Transverse colon (tissue), 3 donors: ENCODE measurements around the gene ADD3.

ENCODE experiments used
- POLR2A ChIP-seq: fragments of 450-650 bp; IDR thresholded peaks from one replicate; pipeline ENCODE4 v1.6.1; 2016; ENCODE audit warnings: antibody characterized with exemption, mild to moderate bottlenecking, moderate library complexity
- TF ChIP-seq, protein P1 (sequence below), 5 experiments: fragments of 200-600 bp in 3 of 5; fragments of 450-650 bp in 2 of 5; sonication (generic) in 3 of 5; IDR thresholded peaks; 1 replicate in 2 of 5; 2 replicates in 3 of 5; pipeline ENCODE4 v1.5.1; 2016 to 2017; ENCODE audit warnings: antibody characterized with exemption in 5 of 5, inconsistent platforms in 3 of 5, mild to moderate bottlenecking in 2 of 5, moderate library complexity in 1 of 5

DNA sequence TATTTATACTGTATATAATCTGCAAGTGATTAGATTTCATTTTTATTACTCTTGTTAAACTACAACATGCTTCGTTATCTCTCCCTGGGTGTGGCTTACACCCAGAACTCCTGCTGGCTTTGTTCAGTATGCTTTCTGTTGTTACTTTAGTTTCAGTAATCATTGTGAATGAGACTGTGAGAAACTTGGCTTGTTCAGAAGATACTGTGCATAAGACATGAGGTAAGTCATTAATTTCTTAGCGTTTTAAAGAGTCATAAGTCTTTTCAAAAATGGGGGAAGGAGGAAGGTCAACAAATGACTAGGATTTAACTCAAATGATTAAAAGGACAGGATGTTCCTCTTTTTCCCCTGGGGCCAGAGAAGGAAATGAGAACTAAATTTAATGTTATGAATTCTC lies 11.6 kb upstream of the ADD3 start:
- no peak for TF ChIP-seq POLR2A
- TF ChIP-seq, protein P1, sequence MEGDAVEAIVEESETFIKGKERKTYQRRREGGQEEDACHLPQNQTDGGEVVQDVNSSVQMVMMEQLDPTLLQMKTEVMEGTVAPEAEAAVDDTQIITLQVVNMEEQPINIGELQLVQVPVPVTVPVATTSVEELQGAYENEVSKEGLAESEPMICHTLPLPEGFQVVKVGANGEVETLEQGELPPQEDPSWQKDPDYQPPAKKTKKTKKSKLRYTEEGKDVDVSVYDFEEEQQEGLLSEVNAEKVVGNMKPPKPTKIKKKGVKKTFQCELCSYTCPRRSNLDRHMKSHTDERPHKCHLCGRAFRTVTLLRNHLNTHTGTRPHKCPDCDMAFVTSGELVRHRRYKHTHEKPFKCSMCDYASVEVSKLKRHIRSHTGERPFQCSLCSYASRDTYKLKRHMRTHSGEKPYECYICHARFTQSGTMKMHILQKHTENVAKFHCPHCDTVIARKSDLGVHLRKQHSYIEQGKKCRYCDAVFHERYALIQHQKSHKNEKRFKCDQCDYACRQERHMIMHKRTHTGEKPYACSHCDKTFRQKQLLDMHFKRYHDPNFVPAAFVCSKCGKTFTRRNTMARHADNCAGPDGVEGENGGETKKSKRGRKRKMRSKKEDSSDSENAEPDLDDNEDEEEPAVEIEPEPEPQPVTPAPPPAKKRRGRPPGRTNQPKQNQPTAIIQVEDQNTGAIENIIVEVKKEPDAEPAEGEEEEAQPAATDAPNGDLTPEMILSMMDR (IDR thresholded peaks at IDR 0.05): peak in 2 of 5 experiments; percentile 10 to 21
